ENCODE measurements around the gene TAX1BP3. TPM values are rescaled to one million over a fixed set of nuclear protein-coding genes. Genes with fewer than 3 reads are reported as not detected.

TAX1BP3 gene
- total and polyA plus RNA-seq, 9 of the 15 experiments (the other 6 are each of a cell fraction or from before 2014, with no cell fraction given) = 0.99 to 14.5 (median 6.2) TPM

DNA sequence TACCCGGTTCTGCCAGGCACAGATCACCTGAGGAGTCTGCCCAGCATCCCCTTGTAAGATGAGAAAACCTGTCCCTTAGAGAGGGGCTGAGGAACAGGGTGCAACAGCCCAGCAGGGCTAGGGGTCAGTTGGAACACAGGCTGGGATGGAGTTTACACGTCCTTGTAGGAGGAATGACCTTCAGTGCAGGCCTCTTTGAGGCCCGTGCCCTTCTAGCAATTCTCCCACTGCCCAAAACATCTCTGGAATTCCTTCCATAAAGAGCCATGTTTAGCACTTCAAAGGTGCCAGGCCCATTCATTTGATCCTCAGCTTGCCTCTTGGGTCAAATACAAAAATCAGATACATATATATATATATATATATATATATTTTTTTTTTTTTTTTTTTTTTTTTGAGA is 27.4 kb downstream of the TAX1BP3 start:
- ATAC-seq (no peak), FAIRE-seq (no peak), DNase-seq (ENCODE audit: extremely low read depth in 1 of 4, low spot score in 3 of 4) (no peak)
- Histone ChIP-seq H4K20me1 (replicated peaks; ENCODE audit: control insufficient read depth, insufficient read depth, low read length) (no peaks in the 10 kb centered on the region), H3K36me3 (ENCODE audit: control insufficient read depth, insufficient read depth, low read length) (peaks cover 3% of the 10 kb centered on the region; the same call in 1 of the 3 replicates), H3K27me3 (ENCODE audit: control insufficient read depth in 2 of 2, insufficient read depth in 2 of 2, low read length in 2 of 2) (no peaks in the 10 kb centered on the region), H3K79me2 (ENCODE audit: control insufficient read depth, insufficient read depth, low read length) (peaks cover 4% of the 10 kb centered on the region; the same call in 2 of the 3 replicates), H2AFZ (ENCODE audit: low read depth, low read length) (no peak overlapping the region), H3K9ac (ENCODE audit: insufficient read depth in 1 of 2, low read depth in 2 of 2, low read length in 2 of 2) (peak overlapping the region; percentile 40 to 64; a peak in 2 of 4 replicates), H3K4me1 (replicated peaks in 1 of 2; ENCODE audit: control insufficient read depth in 2 of 2, insufficient read depth in 2 of 2, low read length in 2 of 2) (peaks cover 21 to 23% of the 10 kb centered on the region in 2 experiments), H3K9me3 (replicated peaks; ENCODE audit: control insufficient read depth, insufficient read depth, low read depth, low read length) (no peaks in the 10 kb centered on the region), H3K4me2 (ENCODE audit: insufficient read depth, low read length) (no peak overlapping the region), H3K4me3 (no peak overlapping the region), H3K9me1 (ENCODE audit: control insufficient read depth, insufficient read depth, low read length) (no peaks in the 10 kb centered on the region), H3K27ac (ENCODE audit: extremely low read depth, low read depth, low read length) (peak overlapping the region; percentile 84; the same call in 2 of the 3 replicates)
- 74% methylated on average over 3 of the region's 3 CpGs for WGBS (ENCODE audit: insufficient coverage, low coverage, missing lambda C conversion rate)
- in situ Hi-C loops (cut with MboI) = no loop called here
- POLR2A ChIA-PET = interaction anchor here (1.0 to 1.2 kb wide), 3 partner anchors 14 to 26 kb away, joined by 3 to 5 read pairs (median 4); no protein-coding TSS in a partner anchor
- CTCF ChIA-PET (ENCODE audit: low intra/inter-chr PET ratio) = no interaction called here
- intact Hi-C loops (cut with micrococcal nuclease) = no loop called here
- BruUV-seq (replicated peaks) = no TSS peak
- no peak for TF ChIP-seq RBM14 (IDR thresholded peaks at IDR 0.05; ENCODE audit: borderline replicate concordance, insufficient read depth, low read depth, low read length)
- TF ChIP-seq MEIS2 (IDR thresholded peaks at IDR 0.05; ENCODE audit: partially characterized antibody) = no peak
- no peak for TF ChIP-seq ZNF347 (CRISPR knock-in tag; IDR thresholded peaks at IDR 0.05; ENCODE audit: low read depth)
- TF ChIP-seq SMARCA5 (IDR thresholded peaks at IDR 0.05) = no peak
- no peak for TF ChIP-seq IFI16 (CRISPR knock-in tag; IDR thresholded peaks at IDR 0.05)
- TF ChIP-seq CBFA2T3 (IDR thresholded peaks at IDR 0.05) = no peak
- TF ChIP-seq, protein P1, sequence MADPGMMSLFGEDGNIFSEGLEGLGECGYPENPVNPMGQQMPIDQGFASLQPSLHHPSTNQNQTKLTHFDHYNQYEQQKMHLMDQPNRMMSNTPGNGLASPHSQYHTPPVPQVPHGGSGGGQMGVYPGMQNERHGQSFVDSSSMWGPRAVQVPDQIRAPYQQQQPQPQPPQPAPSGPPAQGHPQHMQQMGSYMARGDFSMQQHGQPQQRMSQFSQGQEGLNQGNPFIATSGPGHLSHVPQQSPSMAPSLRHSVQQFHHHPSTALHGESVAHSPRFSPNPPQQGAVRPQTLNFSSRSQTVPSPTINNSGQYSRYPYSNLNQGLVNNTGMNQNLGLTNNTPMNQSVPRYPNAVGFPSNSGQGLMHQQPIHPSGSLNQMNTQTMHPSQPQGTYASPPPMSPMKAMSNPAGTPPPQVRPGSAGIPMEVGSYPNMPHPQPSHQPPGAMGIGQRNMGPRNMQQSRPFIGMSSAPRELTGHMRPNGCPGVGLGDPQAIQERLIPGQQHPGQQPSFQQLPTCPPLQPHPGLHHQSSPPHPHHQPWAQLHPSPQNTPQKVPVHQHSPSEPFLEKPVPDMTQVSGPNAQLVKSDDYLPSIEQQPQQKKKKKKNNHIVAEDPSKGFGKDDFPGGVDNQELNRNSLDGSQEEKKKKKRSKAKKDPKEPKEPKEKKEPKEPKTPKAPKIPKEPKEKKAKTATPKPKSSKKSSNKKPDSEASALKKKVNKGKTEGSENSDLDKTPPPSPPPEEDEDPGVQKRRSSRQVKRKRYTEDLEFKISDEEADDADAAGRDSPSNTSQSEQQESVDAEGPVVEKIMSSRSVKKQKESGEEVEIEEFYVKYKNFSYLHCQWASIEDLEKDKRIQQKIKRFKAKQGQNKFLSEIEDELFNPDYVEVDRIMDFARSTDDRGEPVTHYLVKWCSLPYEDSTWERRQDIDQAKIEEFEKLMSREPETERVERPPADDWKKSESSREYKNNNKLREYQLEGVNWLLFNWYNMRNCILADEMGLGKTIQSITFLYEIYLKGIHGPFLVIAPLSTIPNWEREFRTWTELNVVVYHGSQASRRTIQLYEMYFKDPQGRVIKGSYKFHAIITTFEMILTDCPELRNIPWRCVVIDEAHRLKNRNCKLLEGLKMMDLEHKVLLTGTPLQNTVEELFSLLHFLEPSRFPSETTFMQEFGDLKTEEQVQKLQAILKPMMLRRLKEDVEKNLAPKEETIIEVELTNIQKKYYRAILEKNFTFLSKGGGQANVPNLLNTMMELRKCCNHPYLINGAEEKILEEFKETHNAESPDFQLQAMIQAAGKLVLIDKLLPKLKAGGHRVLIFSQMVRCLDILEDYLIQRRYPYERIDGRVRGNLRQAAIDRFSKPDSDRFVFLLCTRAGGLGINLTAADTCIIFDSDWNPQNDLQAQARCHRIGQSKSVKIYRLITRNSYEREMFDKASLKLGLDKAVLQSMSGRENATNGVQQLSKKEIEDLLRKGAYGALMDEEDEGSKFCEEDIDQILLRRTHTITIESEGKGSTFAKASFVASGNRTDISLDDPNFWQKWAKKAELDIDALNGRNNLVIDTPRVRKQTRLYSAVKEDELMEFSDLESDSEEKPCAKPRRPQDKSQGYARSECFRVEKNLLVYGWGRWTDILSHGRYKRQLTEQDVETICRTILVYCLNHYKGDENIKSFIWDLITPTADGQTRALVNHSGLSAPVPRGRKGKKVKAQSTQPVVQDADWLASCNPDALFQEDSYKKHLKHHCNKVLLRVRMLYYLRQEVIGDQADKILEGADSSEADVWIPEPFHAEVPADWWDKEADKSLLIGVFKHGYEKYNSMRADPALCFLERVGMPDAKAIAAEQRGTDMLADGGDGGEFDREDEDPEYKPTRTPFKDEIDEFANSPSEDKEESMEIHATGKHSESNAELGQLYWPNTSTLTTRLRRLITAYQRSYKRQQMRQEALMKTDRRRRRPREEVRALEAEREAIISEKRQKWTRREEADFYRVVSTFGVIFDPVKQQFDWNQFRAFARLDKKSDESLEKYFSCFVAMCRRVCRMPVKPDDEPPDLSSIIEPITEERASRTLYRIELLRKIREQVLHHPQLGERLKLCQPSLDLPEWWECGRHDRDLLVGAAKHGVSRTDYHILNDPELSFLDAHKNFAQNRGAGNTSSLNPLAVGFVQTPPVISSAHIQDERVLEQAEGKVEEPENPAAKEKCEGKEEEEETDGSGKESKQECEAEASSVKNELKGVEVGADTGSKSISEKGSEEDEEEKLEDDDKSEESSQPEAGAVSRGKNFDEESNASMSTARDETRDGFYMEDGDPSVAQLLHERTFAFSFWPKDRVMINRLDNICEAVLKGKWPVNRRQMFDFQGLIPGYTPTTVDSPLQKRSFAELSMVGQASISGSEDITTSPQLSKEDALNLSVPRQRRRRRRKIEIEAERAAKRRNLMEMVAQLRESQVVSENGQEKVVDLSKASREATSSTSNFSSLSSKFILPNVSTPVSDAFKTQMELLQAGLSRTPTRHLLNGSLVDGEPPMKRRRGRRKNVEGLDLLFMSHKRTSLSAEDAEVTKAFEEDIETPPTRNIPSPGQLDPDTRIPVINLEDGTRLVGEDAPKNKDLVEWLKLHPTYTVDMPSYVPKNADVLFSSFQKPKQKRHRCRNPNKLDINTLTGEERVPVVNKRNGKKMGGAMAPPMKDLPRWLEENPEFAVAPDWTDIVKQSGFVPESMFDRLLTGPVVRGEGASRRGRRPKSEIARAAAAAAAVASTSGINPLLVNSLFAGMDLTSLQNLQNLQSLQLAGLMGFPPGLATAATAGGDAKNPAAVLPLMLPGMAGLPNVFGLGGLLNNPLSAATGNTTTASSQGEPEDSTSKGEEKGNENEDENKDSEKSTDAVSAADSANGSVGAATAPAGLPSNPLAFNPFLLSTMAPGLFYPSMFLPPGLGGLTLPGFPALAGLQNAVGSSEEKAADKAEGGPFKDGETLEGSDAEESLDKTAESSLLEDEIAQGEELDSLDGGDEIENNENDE (IDR thresholded peaks at IDR 0.05; ENCODE audit: low read depth, low read length) = no peak
- no peak for TF ChIP-seq ELF4 (CRISPR knock-in tag; IDR thresholded peaks at IDR 0.05)
- TF ChIP-seq KDM1A (IDR thresholded peaks at IDR 0.05) = no peak
- TF ChIP-seq MCM7 (IDR thresholded peaks at IDR 0.05) = no peak
- no peak for TF ChIP-seq TEAD2 (tag; IDR thresholded peaks at IDR 0.05)

Data from K562 (cell line).